ENCODE results near the gene JARID2. TPM values are rescaled to one million over a fixed set of nuclear protein-coding genes. Genes with fewer than 3 reads are reported as not detected.
A peak's percentile ranks its signal among the peaks of the same experiment; 100 is the strongest.

JARID2 gene
- total and polyA plus RNA-seq, 9 of the 15 experiments (the other 6 are each of a cell fraction or from before 2014, with no cell fraction given), result 5.0 to 29.0 (median 15.6) TPM

DNA sequence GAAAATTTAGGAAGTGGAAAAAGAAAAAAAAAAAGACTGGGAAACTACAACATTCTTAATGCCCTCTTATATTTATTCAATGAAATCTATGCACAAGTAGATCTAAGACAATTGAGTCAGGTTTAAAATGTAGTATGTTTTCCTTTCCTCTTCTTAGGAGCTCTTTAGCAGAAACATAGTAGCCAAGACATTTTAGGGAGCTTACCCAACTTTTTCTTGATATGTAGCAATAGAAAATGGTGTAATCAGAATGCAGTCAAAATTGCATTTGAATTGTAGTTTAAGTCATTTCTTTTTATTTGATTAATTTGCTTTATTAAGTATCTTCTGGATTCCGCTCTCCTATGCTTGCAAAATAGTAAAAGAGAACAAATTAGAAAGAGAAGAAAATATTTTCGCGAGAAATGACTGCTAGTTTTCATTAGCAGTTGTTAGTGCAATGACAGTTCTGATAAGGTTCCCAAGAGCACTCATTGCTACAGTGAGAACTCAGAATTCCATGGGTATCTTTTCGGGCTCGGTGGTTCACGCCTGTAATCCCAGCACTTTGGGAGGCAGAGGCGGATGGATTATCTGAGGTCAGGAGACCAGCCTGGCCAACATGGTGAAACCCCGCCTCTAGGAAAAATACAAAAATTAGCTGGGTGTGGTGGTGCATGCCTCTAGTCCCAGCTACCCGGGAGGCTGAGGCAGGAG is 52.2 kb downstream of the JARID2 start:
- H3K36me3 ChIP-seq (ENCODE audit: control insufficient read depth, insufficient read depth, low read length), result peaks cover 2% of the 10 kb centered on the region
- H3K27ac ChIP-seq (ENCODE audit: extremely low read depth, low read depth, low read length), result peak overlapping the region; percentile 89
- H3K4me3 ChIP-seq, result no peak overlapping the region
- FAIRE-seq (no peak), ATAC-seq (no peak), DNase-seq (ENCODE audit: extremely low read depth in 1 of 4, low spot score in 3 of 4) (peak in 1 of 4 experiments; percentile 50)
- 21% methylated on average over 9 of the region's 9 CpGs for WGBS (ENCODE audit: insufficient coverage, low coverage, missing lambda C conversion rate)
- H3K79me2 ChIP-seq (ENCODE audit: control insufficient read depth, insufficient read depth, low read length), result peaks cover 97% of the 10 kb centered on the region
- CTCF ChIA-PET (ENCODE audit: low intra/inter-chr PET ratio), result no interaction called here
- intact Hi-C loops (cut with micrococcal nuclease), result loop anchor here (2.0 to 5.0 kb wide), 3 partner anchors 43 to 89 kb away; no protein-coding TSS in a partner anchor
- H3K4me1 ChIP-seq (replicated peaks in 1 of 2; ENCODE audit: control insufficient read depth in 2 of 2, insufficient read depth in 2 of 2, low read length in 2 of 2), result peaks cover 26 to 66% of the 10 kb centered on the region in 2 experiments
- H3K9me1 ChIP-seq (ENCODE audit: control insufficient read depth, insufficient read depth, low read length), result no peaks in the 10 kb centered on the region
- POLR2A ChIA-PET, result interaction anchor here (0.7 to 5.3 kb wide), 3 partner anchors 9 to 34 kb away, joined by 3 to 34 read pairs (median 3); no protein-coding TSS in a partner anchor
- H3K9ac ChIP-seq (ENCODE audit: insufficient read depth in 1 of 2, low read depth in 2 of 2, low read length in 2 of 2), result peak overlapping the region in 1 of 2 experiments; percentile 32; a peak in 1 of 4 replicates
- no TSS peak for BruUV-seq (replicated peaks)
- no peaks in the 10 kb centered on the region for H3K27me3 ChIP-seq (ENCODE audit: control insufficient read depth in 2 of 2, insufficient read depth in 2 of 2, low read length in 2 of 2)
- 0 out of 2 replicates have a peak, but pooled peaks cover 13% of the 10 kb centered on the region for H4K20me1 ChIP-seq (replicated peaks; ENCODE audit: control insufficient read depth, insufficient read depth, low read length)
- 0 out of 2 replicates have a peak overlapping the region, but pooled peaks have one; percentile 20 for H3K4me2 ChIP-seq (ENCODE audit: insufficient read depth, low read length)
- in situ Hi-C loops (cut with MboI), result no loop called here
- H3K9me3 ChIP-seq (replicated peaks; ENCODE audit: control insufficient read depth, insufficient read depth, low read depth, low read length), result no peaks in the 10 kb centered on the region
- no peak overlapping the region for H2AFZ ChIP-seq (ENCODE audit: low read depth, low read length)
- TF ChIP-seq ZNF146 (CRISPR knock-in tag; IDR thresholded peaks at IDR 0.05; ENCODE audit: unreplicated experiment) (no peak), RBM14 (IDR thresholded peaks at IDR 0.05; ENCODE audit: borderline replicate concordance, insufficient read depth, low read depth, low read length) (no peak), ZBTB40 (IDR thresholded peaks at IDR 0.05) (0 out of 2 replicates have a peak, but pooled peaks have one; percentile 8), ZBTB40 (CRISPR knock-in tag; IDR thresholded peaks at IDR 0.05) (no peak), DIDO1 (tag; IDR thresholded peaks at IDR 0.05; ENCODE audit: low read depth) (no peak)
- TF ChIP-seq, protein P1, sequence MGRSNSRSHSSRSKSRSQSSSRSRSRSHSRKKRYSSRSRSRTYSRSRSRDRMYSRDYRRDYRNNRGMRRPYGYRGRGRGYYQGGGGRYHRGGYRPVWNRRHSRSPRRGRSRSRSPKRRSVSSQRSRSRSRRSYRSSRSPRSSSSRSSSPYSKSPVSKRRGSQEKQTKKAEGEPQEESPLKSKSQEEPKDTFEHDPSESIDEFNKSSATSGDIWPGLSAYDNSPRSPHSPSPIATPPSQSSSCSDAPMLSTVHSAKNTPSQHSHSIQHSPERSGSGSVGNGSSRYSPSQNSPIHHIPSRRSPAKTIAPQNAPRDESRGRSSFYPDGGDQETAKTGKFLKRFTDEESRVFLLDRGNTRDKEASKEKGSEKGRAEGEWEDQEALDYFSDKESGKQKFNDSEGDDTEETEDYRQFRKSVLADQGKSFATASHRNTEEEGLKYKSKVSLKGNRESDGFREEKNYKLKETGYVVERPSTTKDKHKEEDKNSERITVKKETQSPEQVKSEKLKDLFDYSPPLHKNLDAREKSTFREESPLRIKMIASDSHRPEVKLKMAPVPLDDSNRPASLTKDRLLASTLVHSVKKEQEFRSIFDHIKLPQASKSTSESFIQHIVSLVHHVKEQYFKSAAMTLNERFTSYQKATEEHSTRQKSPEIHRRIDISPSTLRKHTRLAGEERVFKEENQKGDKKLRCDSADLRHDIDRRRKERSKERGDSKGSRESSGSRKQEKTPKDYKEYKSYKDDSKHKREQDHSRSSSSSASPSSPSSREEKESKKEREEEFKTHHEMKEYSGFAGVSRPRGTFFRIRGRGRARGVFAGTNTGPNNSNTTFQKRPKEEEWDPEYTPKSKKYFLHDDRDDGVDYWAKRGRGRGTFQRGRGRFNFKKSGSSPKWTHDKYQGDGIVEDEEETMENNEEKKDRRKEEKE (IDR thresholded peaks at IDR 0.05; ENCODE audit: borderline replicate concordance in 1 of 2, control insufficient read depth in 1 of 2, low read depth in 2 of 2, low read length in 1 of 2), result no peak

Measured in K562 (cell line).